ENCODE data around the gene ARHGAP5.
"Not testable (repeated sequence)": the region's sequence is repeated elsewhere in the genome, so short reads cannot be mapped to it uniquely, and the experiment has no call there.

ARHGAP5 gene

DNA sequence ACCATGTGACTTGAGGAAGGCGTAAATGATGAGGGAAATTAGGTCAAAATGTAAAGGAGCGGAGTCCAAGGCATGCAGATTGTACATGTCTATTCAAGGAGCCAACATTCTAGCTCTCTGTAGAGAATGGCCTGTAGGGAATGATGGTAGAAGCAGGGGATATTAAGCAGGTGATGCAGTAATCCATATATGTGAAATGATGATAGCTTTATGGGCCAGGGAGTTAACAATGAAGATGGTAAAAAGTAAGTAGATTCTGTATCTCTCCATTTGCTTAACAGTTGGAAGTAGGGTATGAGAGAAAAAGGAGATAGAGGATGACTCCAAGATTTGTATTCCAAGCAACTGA, 33.4 kb downstream of the ARHGAP5 start:
- DNase-seq, result no peak

DNA sequence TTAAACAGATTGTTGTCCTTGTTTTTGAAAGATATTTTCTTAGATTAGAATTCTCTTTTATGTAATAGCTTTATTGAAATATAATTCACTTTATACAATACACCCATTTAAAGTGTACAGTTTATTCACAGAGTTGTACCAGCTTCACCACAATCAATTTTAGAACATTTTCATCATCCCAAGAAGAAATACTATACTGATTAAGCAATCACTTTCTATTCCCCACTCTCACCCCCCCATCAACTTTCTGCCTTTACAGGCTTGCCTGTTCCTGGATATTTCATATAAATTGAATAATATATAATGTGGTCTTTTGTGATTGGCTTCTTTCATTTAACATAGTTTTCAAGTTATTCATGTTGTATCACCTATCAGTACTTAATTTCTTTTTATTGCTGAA, 44.4 kb downstream of the ARHGAP5 start:
- no peak for DNase-seq

DNA sequence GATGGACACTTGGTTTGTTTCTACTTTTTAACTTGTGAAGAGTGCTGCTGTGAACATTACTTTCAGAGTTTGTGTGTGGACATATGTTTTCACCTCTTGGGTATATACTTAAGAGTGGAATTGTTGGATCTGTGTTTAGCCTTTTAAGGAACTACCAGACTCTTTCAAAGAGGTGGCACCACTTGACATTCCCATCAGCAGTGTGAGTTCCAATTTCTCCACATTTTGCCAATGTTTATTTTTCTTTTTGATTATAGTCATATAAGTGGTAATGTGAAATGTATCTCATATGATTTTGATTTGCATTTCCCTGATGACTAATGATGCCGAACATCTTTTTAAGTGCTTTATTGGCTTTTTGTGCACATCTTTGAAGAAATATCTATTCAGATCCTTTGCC, 44.8 kb downstream of the ARHGAP5 start:
- no peak for DNase-seq

DNA sequence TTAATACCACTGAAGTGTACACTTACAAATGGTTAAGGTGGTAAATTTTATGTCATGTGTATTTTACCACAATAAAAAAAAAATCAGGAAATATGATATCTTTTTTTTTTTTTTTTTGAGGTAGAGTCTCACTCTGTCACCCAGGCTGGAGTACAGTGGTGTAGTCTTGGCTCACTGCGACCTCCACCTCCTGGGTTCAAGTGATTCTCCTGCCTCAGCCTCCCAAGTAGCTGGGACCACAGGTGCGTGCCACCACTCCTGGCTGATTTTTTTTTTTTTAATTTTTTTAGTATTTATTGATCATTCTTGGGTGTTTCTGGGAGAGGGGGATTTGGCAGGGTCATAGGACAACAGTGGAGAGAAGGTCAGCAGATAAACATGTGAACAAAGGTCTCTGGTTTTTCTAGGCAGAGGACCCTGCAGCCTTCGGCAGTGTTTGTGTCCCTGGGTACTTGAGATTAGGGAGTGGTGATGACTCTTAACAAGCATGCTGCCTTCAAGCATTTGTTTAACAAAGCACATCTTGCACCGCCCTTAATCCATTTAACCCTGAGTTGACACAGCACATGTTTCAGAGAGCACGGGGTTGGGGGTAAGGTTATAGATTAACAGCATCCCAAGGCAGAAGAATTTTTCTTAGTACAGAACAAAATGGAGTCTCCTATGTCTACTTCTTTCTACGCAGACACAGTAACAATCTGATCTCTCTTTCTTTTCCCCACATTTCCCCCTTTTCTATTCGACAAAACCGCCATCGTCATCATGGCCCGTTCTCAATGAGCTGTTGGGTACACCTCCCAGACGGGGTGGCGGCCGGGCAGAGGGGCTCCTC, 50.0 kb downstream of the ARHGAP5 start:
- DNase-seq, result not testable (repeated sequence)

DNA sequence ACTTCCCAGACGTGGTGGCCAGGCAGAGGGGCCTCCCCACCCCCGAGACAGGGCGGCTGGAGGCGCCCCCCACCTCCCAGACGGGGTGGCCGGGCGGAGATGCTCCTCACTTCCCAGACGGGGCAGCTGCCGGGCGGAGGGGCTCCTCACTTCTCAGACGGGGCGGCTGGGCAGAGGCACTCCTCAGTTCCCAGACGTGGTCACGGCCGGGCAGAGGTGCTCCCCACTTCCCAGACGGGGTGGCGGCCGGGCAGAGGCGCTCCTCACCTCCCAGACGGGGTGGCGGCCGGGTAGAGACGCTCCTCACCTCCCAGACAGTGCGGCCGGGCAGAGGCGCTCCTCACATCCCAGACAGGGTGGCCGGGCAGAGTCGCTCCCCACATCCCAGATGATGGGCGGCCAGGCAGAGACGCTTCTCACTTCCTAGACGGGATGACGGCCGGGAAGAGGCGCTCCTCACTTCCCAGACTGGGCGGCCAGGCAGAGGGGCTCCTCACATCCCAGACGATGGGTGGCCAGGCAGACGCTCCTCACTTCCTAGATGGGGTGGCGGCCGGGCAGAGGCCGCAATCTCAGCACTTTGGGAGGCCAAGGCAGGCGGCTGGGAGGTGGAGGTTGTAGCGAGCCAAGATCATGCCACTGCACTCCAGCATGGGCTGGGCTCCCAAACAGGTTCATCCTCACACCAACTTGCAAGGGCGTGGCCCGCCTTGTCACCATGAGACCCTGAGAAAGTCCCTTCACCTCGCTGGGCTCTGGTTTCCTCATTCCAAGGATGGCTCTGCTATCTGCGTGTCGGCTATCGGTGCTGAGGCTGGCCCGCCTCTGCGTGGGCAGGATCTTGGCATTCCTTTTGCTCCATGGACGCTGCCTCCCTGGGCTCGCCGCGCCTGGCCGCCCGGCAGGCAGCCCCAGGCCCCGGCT, 50.9 kb downstream of the ARHGAP5 start:
- DNase-seq, result not testable (repeated sequence)

DNA sequence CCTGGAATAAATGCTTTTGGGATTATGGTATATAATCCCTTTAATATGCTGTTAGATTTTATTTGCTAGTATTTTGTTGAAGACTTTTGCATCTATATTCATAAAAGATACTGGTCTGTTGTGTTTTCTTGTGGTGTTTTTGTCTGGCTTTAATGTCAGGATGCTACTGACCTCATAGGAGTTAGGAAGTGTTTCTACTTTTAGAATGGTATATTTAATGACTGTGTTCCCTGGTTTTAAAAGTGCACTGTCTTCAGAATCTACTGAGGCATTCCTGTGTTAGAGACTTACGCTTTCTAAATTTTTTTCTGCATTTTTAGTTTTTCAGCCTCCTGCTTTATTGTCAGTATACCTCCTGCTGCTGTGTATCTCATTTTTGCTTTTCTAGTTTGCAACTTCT, 51.6 kb downstream of the ARHGAP5 start:
- no peak for DNase-seq

DNA sequence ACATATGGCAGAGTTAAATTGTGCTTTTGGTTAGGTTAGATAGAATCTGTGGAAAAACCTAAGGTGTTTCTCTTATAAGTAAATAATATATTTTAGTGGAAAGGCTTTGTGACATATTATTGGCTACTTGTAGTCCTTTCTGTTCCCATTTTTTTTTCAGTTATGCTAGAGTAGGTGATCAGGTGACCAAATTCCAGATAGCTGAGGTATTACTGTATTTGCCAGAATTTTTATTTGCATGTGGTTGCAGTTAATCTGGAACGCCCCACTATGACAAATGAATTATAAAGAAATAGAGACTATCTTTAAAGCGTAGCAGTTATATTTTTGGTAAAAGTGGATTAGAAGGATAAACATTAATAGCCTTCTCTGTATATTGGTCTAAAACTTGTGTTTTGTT, 52.0 kb downstream of the ARHGAP5 start:
- DNase-seq, result peak; percentile 10

DNA sequence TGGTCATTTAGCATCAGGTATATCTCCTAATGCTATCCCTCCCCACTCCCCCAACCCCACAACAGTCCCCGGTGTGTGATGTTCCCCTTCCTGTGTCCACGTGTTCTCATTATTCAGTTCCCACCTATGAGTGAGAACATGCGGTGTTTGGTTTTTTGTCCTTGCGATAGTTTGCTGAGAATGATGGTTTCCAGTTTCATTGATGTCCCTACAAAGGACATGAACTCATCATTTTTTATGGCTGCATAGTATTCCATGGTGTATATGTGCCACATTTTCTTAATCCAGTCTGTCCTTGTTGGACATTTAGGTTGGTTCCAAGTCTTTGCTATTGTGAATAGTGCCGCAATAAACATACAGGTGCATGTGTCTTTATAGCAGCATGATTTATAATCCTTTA, 54.6 kb downstream of the ARHGAP5 start:
- DNase-seq, result not testable (repeated sequence)

DNA sequence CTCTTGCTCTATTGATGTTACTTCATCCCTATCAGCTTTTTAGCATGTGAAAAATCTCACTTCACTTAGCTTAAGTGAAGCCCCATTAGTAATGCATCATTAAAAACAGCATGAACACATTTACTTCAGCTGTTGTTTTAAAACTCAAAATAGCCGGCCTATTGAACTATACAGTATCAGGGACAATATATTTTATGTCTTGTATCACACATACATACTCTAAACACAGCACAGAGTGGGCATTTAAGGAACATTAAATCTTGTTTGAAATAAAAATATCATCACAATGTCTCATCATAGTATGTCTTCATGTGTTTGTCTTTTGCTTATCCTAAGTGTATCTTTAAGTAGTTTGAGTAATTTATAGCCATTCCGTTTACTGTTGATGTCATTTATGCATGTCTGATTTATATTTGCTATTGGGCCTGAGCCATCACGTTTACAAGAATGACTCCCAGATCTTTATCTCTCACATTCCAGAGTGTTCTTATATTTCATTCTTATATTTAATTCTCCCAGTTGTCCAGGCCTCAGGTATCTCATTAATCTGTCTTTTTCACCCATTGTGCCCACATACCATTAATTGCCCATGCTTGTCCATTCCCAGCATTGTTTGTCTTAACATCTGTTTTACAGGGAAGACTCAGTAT, 57.5 kb downstream of the ARHGAP5 start:
- DNase-seq, result peak; percentile 34

DNA sequence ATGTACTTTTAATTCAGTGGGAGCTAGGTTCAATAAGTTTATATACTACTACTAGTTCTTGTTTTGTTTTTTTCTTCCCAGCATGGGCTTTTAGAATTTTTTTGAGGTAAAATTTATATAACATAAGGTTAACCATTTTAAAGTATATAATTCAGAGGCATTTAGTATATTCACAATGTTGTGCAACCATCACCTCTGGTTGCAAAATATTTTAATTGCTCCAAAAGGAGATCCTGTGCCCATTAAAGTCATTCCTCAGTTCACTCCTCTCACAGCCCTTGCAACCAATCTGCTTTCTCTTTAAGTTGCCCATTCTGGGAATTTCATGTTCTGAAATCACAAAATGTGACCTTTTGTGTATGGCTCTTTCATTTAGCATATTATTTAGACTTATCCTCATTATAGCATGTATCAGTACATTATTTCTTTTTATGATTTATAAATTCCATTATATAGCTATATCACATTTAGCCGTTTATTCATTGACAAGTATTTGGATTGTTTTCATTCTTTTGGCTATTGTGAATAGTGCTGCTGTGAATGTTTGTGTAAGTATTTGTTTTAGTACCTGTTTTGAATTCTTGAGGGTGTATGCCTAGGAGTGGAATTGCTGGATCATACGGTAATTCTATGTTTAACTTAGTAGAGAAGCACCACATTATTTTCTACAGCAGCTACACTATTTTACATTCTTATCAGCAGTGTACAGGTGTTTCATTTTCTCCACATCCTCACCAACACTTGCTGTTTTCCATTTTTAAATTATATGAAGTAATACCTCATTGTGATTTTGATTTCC, 59.1 kb downstream of the ARHGAP5 start:
- DNase-seq, result no peak

DNA sequence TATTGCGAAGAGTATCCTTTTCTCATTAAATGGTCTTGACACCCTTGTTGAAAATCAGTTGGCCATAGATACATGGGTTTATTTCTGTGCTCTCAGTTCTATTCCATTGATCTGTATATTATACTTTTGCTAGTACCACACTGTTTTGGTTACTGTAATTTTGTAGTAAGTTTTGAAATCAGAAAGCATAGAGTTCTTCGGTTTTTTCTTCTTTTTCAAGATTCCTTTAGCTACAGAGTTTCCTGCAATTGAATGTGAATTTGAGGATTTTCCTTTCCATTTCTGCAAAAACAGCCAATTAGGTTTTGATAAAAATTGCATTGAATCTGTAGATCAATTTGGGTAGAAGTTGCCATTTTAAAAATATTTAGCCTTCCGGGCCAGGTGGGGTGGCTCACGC, 60.2 kb downstream of the ARHGAP5 start:
- DNase-seq, result no peak

DNA sequence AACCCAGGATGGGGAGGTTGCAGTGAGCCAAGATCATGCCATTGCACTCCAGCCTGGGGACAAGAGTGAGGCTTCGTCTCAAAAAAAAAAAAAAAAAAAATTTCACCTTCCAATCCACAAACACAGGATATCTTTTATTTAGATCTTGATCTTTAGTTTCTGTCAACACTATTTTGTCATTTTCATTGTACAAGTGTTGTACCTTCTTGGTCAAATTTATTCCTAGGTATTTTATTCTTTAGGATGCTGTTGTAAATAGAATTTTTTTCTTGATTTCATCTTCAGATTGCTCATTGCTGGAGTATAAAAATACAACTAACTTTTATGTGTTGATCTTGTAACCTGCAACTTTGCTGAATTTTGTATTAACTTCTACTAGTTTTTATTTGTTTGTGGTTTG, 60.8 kb downstream of the ARHGAP5 start:
- no peak for DNase-seq

DNA sequence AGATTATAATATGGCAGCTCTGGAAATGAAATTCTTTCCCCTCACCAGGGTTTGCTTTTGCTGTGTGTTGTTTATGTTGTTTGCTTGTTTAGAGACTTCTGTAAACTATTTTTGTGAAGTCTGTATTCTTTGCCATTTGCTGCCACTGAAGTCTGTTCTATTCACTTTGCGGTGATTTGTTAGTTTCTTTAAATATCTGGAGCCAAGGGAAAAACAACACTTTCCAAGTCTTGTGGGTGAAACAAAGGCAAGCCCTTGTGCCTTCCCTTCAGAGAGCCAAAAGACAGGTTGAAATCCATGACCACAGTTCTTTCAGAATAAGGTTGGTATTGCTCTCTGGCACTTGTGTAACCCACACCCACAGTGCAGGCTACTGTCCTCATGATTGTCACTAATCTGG, 65.2 kb downstream of the ARHGAP5 start:
- no peak for DNase-seq

DNA sequence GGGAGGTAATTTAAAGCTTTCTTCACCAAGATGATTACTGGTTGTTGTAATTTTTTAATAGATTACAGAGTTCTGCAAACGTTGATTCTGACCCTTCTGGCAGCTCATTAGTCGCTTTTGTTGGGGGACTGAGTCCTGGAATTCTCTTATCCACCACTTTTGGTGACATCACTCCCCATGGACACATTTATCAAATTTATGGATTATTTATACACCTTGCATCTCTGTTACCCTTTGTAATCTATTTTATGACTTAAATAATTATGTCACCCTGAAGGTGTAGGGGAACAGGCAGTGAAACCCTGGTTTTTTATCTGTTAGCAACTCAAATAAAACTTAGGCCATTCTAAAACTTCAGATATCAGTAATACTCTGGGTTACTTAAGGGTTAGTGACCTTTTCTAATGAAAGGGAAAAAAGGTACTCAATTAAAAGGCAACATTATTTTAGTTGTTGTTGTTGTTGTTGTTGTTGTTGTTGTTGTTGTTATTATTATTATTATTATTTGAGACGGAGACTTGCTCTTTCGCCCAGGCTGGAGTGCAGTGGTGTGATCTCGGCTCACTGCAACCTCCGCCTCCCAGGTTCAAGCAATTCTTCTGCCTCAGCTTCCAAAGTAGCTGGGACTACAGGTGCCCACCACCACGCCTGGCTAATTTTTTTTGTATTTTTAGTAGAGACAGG, 65.8 kb downstream of the ARHGAP5 start:
- no peak for DNase-seq

DNA sequence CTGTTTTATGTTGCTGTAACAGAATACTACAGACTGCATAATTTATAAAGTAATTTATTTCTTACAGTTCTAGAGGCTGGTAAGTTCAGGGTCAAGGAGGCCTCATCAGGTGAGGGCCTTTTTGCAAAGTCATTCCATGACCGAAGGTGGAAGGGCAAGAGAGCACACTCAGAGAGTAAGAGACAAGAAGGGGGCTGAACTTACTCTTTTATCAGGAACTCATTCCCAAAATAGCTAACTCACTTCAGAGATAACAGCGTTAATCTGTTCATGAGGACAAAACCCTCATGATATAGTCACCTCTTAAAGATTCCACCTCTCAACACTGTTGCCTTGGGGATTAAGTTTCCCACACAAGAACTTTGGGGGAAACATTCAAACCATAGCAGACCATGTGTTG, 73.3 kb downstream of the ARHGAP5 start:
- DNase-seq, result no peak

DNA sequence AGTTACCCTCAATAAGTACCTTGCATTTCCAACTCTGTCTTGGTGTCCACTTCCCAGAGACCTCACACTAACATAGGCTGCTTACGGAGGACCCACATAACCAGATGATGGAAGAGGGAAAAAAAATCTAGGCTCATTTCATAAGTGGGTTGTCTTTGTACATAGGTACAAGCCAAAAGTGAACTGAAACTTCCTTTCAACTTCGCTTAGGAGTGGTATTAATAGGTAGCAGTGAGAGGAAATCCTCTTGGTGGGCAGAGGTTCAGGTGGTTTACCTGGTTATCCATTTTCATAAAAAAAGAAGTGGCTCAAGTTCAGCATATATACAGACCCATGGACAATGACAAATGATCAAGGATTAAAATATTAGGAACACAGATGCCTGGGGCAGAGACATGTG, 88.9 kb downstream of the ARHGAP5 start:
- no peak for DNase-seq

DNA sequence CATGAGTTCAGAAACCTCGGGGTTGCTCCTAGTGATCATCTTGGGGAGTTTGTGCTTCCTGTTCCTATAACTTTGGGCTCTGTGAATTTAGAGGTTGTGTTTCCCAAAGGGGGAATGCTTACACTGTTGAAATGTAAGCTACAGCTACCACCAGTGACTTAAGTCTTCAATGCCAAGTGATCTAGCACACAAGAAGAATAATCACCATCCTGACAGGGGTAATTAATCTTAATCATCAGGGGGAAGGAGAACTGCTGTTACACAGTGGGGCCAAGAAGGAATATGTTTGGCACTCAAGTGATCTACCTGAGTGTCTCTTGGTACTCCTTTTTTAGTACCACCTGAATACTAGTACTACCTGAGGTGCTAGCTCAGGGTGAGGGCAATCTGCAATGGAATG, 89.8 kb downstream of the ARHGAP5 start:
- no peak for DNase-seq

DNA sequence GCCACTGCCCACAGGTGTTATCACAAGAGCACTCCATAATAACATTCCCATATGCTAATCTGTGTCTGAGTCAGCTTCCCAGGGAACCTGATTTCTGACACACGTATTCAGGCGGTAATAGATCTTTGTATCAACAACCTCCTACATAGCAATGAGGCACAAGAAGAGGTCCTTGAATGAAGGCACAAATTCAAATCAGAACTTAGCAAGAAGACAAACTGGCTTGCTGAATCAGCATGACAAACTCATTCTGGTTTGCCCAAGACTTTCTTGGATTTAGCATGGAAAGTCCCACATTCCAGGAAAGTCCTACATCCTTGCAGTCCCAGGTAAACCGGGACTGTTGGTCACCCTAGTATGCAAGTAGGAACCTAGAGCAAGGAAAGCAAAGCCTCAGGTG, 90.8 kb downstream of the ARHGAP5 start:
- peak; percentile 22 for DNase-seq

DNA sequence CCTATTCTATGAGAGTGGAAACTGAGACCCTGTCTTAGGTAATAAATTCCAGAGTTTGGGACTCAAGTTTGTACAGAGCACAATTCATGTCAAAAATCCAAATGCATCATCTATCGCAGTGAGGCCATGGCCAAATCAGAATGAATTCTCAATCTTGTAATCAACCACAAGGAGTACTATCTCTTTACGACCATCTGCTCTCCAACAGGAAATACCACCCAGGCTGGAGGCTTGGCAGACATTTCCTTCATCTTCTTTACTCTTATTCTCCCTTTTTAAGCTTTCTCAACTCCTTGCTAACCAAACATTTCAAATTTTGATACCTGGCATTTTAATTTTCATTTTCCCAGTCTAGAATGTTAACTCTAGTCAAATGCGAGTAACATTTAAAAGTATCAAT, 92.1 kb downstream of the ARHGAP5 start:
- DNase-seq, result no peak

DNA sequence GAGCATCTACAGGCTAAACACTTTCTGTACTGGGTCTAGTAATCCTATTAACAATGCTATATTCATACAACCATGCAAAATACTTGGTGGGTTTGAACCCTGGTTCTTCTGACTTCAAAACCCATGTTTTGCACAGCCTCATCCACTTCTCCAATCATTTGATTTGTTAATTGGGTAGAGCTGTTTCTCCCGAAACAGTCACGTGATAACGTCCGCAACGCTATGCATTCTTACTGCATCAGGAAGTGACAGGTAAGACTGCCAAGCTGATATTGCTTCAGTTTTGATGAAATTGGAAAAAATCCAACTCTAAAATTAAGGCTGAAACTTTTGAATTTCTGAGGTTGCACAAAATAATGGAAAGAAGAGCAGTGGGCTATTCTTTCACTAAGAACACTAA, 94.4 kb downstream of the ARHGAP5 start:
- DNase-seq, result no peak

DNA sequence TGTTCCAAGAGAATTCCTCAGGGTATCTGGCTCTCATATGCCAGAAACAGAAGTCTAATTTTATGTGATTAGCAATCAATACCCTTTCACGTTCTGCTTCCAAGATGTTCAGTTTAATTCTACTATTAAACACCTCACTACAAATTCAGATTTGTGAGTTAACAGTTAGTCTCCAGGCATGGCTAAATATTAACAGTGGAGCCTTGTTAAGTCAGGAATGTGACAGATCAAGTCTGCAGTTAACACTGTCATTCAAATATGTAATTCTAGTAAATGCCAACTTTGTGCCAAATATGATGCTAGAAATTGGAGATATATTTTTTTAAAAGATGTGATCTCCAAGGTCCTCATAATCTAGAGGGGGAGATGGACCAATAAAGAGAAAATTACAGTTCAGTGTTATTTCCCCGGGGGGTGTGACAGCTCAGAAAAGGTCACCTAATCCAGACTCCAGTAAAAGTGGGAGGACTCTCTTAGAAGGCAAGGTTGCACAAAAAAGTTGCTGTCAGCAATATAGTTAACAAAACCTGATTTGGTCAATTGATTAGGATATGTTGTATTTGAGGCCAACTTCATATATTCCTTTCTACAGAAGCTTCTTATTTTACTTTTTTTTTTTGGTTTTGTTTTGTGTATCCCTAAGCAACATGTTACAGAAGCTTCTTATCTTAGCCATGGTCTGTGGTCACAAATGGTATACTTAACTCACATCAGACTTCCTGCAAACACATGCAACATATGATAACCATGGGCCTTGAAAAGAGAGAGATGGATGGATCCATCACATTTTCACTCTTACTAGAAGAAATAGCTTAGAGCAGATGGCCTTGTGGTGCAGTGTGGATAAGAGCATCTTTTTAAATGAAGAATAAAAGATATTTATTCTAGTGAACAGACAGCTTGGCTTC, 106.3 kb downstream of the ARHGAP5 start:
- DNase-seq, result no peak

All from kidney glomerular epithelial cell (primary cell).